ENCODE measurements around the gene MBOAT7.
"Not testable (repeated sequence)": the region's sequence is repeated elsewhere in the genome, so short reads cannot be mapped to it uniquely, and the experiment has no call there.

Gene MBOAT7, protein sequence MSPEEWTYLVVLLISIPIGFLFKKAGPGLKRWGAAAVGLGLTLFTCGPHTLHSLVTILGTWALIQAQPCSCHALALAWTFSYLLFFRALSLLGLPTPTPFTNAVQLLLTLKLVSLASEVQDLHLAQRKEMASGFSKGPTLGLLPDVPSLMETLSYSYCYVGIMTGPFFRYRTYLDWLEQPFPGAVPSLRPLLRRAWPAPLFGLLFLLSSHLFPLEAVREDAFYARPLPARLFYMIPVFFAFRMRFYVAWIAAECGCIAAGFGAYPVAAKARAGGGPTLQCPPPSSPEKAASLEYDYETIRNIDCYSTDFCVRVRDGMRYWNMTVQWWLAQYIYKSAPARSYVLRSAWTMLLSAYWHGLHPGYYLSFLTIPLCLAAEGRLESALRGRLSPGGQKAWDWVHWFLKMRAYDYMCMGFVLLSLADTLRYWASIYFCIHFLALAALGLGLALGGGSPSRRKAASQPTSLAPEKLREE

DNA sequence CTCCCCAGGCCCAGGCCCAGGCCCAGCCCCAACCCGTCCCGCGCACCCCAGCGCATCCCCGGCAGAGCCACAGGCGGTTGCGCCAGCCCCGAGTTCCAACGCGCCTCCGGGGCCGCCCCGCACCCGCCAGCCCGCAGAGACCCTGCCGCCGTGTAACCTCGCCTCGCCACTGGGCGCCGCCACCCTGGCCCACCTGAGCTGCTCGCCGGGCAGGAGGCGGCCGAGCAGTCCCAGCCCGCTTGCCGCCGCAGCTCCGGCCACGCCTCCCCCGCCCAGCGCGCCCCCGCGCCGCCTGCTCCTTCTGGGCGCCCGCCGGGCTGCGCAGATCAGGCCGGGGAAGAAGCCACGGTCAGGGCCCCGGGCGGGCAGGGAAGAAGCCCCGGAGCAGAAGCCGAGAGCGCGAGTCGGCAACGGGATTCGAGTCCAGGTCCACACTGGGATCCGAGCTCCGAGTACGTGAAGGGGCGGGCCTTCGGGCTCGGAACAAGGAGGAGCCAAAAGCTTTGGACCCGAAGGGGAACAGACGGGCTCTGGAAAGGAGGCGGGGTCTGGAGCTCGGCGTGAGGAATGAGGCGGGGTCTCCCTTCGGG lies at the start of gene MBOAT7:
MBOAT7 (minus strand) TSS at position 436 of the 590 bp plus-strand sequence. CDS start 1,072 bp downstream, outside the sequence.
- no peak for DNase-seq (ENCODE audit: low read depth, low spot score)

DNA sequence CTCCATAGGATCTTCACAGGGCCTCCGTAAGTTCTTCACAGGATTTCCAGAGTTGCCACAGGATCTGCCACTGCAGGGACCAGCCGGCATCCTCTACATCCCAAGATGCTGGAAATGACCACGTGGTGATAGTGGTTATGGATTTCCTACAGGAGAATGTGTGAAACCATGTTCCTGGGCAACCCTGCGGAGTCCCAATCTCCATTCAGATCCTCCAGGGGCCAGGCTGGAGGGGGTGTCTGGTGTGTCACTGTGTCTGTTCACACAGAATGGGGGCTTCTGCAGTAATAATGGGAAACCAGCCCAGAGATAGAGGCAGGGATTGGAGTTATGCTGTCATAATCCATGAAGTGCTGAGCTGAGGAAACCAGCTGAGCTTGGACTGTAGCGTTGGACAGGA lies 44.6 kb upstream of the MBOAT7 start:
- DNase-seq (ENCODE audit: low read depth, low spot score) = no peak

DNA sequence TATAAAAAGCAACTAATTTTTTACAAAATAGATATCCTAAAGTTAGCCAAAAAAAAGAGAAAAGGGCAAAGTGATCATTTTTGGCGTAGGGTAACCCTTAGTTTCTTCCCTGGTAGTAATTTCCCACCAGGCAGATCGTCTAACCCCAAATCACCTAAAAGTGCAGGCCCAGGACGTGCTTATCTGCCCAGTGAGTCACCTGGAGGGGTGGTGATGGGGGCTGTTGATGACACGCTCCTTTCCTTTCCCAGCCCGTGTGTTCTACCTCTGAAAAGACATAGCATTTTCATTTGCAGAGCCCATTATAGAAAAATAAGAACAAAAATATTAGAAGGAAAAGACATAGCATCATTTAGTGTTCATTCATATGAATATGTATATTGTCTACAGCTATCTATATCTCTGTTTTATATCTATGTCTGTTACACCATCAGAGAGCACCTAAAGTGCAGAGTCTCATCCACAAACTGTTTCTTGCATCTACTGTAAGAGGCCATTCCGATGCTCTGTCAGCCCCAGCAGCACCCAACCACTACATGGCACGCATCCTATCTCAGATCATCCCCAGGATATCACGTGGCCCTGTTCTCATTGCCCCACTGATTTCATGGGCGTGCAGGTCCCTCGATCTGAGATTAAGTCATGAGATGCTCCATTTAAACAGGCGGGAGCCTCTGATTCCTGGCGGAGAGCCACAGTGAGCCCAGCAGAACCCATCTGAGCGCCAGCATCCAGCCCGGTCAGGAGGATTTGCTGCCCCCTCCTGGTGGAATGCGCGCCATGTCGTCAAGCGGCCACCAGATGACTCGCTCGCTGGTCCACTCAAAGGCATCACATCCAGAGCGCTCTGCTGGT lies 41.9 kb upstream of the MBOAT7 start:
- DNase-seq (ENCODE audit: low read depth, low spot score) = peak; percentile 32

DNA sequence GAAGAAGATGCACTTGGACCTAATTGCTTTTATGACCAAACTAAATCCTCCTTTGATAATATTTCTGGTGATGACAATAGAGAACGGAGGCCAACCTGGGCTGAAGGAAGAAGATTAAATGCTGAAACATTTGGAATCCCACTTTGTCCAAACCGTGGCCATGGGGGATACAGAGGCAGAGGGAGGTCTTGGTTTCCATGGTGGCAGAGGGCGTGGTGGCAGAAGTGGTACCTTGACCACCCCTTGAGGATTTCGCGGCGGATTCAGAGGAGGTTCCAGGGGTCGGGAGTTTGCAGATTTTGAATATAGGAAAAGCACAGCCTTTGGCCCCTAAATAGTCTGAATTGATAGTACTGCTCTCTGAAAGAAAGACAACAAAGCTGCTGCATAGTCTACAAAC lies 40.7 kb upstream of the MBOAT7 start:
- DNase-seq (ENCODE audit: low read depth, low spot score) = no peak

DNA sequence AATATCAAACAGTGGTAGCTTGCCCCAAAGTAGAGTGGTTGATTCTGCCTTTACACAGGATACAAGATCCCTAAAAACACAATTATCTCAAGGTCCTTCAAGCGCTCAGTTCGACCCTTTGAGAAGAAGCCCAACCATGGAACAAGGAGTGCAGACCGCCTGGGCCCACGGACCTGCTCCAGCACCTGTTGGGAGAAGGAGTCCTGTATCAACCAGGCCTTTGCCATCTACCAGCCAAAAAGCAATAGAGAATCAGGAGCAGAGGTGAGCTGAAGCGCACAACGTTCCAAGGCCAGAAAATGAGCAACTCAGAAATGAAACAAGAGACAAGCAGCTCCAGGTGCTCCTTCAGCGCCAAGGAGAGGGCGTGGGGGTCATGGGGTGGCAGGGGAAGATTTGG lies 39.8 kb upstream of the MBOAT7 start:
- no peak for DNase-seq (ENCODE audit: low read depth, low spot score)

DNA sequence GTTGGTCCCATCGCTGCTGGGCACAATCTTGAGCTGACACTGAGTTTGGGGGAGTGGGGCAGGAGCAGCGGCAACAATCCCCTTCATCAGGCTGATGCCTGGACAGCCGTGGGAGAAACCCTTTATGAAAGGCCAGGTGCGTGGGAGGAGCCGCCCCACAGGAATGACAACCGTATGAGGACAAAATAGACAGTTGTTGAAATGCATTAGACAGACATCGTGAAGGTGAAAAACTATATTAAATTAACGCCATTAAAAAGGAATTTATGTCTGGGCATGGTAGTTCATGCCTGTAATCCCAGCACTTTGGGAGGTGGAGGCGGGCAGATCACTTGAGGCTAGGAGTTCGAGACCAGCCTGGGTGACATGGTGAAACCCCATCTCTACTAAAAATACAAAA lies 35.2 kb upstream of the MBOAT7 start:
- not testable (repeated sequence) for DNase-seq (ENCODE audit: low read depth, low spot score)

DNA sequence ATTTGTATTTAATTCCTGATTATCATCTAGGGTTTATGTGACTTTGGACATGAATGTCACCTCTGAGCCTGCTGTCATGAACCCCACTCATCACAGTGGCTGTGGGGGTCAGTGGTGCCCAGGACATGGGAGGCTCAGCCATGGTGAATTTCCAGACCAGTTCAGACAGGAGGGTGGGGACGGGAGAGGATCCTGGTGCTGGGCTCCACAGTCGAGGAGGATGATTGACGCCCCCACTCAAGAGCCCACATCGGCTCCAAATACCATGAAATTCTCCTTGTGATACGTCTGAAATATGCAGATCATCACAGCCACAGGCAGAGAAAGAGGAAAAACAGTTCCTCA lies 34.5 kb upstream of the MBOAT7 start:
- not testable (repeated sequence) for DNase-seq (ENCODE audit: low read depth, low spot score)

DNA sequence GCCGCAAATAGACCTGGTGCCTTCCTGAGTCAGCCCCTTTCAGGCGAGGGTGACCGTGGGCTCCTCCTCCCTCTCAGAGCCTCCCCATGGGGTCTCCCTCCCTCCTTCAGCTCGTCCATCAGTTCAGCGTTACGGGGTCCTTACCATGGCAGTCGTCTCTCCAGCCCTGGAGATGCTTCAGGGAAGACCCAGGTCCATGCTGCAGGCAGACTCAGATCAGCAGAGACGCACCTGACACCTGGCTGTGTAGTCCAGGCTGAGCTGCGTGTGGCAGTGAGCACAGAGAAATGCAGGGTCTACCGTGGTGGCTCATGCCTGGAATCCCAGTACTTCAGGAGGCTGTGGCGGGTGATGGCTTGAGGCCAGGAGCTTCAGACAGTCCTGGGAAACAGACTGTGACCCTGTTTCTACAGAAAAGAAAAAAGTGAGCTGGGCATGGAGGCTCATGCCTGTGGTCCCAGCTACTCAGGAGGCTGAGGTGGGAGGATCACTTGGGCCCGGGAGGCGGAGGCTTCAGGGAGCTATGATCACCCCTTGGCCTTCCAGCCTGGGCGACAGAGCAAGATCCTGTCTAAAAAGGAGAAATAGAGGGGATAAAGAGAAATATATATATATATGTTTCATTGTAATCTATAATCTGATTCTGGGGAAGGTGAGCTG lies 34.0 kb upstream of the MBOAT7 start:
- DNase-seq (ENCODE audit: low read depth, low spot score) = not testable (repeated sequence)

DNA sequence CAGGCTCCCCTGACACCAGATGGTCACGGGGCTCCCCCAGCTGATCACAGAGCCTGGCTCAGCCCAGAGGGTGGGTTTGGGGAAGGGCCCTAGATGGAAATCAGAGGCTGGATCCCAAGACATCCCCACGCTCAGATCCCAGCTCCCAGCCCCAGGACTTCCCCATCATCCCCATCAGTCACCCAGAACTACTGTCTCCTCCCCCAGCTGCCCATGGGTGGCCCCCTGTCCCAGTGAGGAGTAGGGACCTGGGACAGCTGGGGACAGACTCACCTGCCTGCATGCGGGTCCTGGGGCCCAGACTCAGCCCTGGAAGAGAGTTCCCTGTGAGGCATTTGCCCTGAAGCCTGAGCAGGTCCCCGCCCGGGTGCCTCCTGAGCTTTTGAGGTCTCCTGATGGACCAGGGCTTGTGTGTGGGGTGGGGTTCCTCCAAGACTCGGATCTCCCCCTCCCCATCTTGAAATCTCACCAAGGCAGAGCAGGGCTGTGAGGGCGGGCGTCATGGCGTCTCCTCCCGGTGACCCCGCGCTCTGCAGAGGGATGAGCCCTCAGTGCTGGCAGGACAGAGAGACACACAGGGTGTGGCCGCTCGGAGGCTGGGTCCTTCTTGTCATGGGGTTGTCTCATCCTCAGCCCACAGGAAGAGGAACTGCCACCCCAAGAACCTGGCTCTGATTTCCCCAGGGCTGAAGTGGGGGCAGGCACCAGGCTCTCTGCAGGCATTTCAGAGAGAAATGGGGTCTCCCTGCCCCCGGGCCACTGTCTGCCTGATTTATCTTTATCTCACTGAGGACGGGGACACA lies 33.3 kb upstream of the MBOAT7 start, which contains the start of gene LILRB3:
LILRB3 (minus strand) TSS at position 534 of the 803 bp plus-strand sequence; CDS start at position 503, 31 bp downstream.
- not testable (repeated sequence) for DNase-seq (ENCODE audit: low read depth, low spot score)

DNA sequence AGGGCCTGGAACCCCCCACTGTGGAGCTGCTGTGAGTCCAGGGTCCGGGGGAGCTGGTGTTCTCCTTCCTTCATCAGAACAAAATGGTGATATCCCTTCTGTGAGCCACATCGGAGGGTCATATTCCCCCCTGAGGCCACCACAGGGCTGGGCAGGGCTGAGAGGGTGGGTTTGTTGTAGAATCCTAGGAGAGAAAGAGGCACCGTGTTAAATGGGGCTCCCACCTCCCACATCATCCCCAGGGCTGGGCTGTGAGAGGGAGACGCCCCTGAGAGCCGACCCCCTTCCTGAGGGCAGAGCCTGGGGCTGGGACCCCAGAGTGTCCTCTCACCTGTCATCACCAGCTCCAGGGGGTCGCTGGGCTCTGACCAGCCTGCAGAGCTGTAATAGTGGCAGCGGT lies 32.6 kb upstream of the MBOAT7 start:
- DNase-seq (ENCODE audit: low read depth, low spot score) = not testable (repeated sequence)

DNA sequence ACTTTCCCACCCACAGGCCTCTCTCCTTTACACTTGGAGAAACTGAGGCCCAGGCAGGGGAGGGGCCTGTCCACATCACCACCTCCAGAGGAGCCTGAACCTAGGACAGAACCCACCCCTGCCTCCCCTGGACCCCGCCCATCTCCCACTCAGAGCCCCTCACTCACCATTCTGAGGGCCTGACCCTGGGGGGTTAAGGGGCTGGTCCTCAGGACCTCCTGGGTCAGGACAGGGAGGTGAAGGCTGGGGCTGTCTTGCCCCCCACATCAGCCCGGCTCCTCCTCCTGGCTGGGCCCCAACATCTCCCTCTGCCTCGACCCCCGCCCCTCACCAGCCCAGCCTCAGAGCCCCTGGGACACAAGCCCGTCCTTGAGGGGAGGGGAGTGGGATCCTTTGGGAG lies 30.3 kb upstream of the MBOAT7 start:
- DNase-seq (ENCODE audit: low read depth, low spot score) = not testable (repeated sequence)

DNA sequence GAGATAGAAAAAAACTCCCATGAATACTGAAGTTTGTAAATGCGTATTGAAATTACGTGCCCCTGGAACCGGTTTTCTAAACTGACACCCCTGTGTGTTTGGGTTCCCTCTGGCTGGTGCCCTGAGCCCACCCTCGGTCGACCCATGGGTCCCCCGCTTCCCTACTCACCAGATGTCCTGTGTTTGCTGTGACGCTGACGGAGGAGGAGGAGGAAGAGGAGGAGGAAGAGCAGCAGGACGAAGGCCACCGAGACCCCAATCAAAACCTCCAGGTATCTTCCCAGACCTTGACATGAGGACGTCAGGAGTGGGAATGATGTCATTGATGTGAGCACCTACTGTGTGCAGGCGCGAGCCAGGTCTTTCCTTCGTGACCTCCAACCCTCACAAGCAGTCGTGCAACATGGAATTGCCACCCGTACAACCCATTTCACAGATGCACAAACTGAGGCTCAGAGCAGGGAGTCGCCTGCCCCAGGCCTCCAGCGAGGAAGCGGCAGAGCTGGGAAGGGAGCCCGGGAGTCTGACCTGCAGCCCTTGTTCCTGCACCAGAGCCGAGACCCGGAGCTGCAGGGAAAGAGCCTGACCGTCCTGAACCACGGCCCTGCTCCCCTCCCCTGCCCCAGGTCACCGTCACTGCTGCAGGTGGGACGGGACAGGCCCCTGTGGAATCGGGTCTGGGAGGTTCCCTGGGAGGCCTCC lies 29.7 kb upstream of the MBOAT7 start:
- DNase-seq (ENCODE audit: low read depth, low spot score) = no peak

DNA sequence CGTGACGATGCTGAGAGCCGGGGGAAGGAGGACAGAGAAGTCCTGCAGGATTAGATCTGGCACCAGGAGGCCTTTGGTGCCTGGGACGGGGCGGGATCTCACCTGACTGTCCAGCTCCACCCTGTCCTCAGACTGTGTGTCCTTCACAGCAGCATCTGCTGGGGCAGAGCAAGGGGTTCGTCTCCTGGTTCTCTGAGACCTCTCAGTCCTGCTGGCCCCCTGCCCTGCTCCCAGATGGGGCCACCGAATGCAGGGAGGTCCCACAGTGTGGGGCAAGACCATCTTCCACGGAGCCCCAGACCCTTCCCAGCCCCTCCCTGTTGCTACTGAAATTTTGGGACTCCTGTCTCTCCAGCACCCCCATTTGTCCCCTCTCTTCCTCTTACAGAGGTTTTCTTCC lies 28.9 kb upstream of the MBOAT7 start:
- DNase-seq (ENCODE audit: low read depth, low spot score) = no peak

DNA sequence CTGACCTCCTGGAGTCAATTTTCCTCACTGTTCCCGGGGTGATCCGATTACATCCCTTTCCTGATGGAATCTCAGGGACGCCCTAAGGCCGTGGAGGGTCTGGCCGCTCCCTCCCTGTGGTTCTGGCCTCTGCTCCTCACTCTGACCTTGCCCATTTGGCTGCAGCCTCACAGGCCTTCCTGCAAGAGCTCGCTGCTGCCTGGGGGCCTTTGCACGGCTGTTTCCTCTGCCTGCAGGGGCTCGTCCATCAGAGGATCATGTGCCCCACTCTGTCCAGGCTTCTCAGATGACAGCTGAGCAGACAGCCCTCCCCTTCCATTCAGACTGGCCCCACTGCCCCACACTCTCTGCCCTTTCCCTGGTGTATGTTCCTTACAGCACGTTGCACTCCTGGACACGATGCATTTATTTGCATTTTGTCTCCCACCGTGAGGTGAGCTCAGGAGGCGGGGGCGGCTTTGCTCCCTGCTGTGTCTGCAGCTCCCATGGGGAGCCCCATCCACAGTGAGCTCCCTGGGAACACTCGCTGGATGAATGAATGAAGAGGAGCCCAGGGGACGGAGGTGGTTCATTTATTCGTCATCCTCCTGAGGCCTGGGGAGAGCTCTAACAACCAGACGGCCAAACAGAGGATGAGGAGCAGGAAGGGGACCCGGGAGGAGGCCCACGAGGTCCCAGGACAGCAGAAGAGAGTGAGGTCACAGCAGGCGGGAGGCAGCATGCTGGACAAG lies 28.3 kb upstream of the MBOAT7 start:
- DNase-seq (ENCODE audit: low read depth, low spot score) = not testable (repeated sequence)

DNA sequence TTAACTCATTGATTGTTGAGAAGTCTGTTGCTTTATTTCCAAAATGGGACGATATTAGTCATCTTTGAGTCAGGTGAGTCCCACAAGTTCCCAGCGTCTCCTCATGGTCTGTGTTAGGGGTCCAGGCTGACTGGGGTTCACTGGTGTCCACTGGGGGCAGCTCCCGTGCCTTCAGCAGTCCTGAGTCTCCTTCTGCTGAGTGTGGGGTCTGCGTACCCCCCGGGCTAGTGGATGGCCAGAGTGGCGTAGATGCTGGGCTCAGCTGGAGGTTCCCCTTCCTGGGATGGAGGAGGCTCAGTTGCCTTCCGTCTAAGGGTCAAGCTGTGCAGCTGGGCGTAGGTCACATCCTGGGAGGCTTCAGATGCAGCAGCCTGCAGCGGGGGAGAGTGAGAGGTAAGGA lies 27.5 kb upstream of the MBOAT7 start:
- no peak for DNase-seq (ENCODE audit: low read depth, low spot score)

DNA sequence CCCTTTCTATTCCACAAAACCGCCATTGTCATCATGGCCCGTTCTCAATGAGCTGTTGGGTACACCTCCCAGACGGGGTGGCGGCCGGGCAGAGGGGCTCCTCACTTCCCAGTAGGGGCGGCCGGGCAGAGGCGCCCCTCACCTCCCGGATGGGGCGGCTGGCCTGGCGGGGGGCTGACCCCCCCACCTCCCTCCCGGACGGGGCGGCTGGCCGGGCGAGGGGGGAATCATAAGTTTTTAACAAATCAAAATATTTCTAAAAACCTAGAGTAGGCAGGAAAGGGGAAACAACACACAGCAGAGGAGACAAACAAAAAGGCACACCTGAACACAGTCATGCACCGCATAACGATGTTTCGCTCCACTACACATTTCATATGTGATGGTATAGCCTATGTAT lies 25.4 kb upstream of the MBOAT7 start:
- DNase-seq (ENCODE audit: low read depth, low spot score) = not testable (repeated sequence)

DNA sequence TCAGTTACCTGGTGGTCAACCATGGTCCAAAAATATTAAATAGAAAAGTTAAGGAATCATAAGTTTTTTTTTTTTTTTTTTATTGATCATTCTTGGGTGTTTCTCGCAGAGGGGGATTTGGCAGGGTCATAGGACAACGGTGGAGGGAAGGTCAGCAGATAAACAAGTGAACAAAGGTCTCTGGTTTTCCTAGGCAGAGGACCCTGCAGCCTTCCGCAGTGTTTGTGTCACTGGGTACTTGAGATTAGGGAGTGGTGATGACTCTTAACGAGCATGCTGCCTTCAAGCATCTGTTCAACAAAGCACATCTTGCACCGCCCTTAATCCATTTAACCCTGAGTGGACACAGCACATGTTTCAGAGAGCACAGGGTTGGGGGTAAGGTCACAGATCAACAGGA lies 24.8 kb upstream of the MBOAT7 start:
- DNase-seq (ENCODE audit: low read depth, low spot score) = not testable (repeated sequence)

DNA sequence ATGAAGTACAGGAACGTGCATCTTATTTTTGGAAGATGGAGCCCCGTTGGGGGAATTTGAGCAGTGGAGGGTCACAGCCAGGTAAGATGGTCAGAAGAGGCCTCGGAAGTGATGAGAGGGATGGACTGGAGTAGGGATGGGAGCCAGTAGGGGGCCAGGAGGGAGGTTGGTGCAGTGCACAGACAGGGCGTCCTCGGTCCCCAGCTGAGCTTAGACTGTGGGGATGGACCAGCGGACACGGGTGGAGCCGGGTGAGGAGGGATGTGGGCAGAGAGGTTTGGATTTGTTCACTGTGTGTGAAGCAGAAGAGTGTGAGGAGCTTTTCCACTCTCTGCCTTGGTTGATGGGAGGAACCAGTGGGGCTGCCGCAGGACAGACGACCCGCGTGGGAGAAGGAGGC lies 21.9 kb upstream of the MBOAT7 start:
- no peak for DNase-seq (ENCODE audit: low read depth, low spot score)

DNA sequence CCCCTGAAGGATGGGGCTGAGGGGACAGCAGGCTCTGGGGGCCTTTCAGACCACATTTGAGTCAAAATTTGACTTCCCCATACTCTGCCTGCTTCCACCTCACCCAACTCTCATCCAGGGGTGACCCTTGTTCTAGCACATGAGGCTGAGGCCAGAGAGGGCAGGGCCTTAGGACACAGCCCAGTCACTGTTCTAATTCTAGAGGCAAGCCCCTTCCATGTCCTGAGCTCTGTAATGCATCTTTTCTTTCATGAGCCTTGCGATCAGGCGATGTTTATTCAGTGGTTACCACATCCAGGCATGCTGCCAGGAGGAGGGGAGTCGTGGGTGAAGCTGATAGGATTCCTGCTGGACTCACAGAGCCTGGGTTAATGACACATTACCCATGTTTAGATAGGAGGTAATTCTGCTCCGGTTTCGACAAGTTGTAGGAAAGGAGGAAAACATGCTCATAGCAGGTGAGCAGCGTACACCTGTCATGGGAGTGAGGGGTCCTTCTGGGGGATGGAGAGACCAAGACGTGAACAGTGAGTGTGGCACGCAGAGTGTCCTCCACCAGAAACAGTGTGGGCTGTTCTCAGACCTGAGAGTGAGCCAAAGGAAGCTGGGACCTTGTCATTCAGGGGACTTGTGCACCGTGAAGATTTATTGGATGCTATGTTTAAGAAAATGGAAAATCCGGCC lies 20.6 kb upstream of the MBOAT7 start:
- peak; percentile 94 for DNase-seq (ENCODE audit: low read depth, low spot score)
